ENCODE measurements around the gene CYP27A1. TPM values are rescaled to one million over a fixed set of nuclear protein-coding genes. Genes with fewer than 3 reads are reported as not detected.

Gene CYP27A1
- total and polyA plus RNA-seq, 2 of the 8 experiments (the other 6 are each of a cell fraction or from before 2014, with no cell fraction given), result 5.4 to 14.7 TPM

- H2AFZ ChIP-seq (ENCODE audit: low read length), result no peak overlapping the region
- DNase-seq (ENCODE audit: low read depth in 1 of 2, low spot score in 2 of 2) (no peak), FAIRE-seq (no peak)
- H3K4me2 ChIP-seq (ENCODE audit: insufficient read depth in 1 of 2, low read depth in 2 of 2, low read length in 2 of 2), result peak overlapping the region; percentile 61 to 72; a peak in 1 of 4 replicates
- H3K79me2 ChIP-seq (ENCODE audit: control insufficient read depth in 1 of 2, insufficient read depth in 2 of 2, low read length in 2 of 2), result no peaks in the 10 kb centered on the region
- H3K36me3 ChIP-seq (ENCODE audit: control insufficient read depth in 2 of 4, insufficient read depth in 4 of 4, low read length in 3 of 4), result peaks cover 0 to 2% (median 0%) of the 10 kb centered on the region in 4 experiments; a peak in 1 of 8 replicates
- WGBS, 2 experiments (ENCODE audit: extremely low coverage in 1 of 2, insufficient coverage in 1 of 2, insufficient read length in 1 of 2, insufficient replicate concordance in 2 of 2, low coverage in 1 of 2, low lambda C conversion rate in 2 of 2, missing lambda C conversion rate in 1 of 2), result 39% methylated on average over 7 of the region's 7 CpGs; no CpG with 5 or more reads in 1 of the 2 experiments
- H2BK15ac ChIP-seq (ENCODE audit: low read length), result peak overlapping the region; percentile 82; the same call in 1 of the 2 replicates
- H3K4ac ChIP-seq (replicated peaks; ENCODE audit: insufficient read length, low read depth, low read length), result no peak overlapping the region
- no peak for TF ChIP-seq BRCA1 (IDR thresholded peaks at IDR 0.05; ENCODE audit: low read depth, low read length)
- TF ChIP-seq JUN (IDR thresholded peaks at IDR 0.05; ENCODE audit: low read depth, low read length), result no peak
- no peak for TF ChIP-seq USF2 (IDR thresholded peaks at IDR 0.05; ENCODE audit: low read length)
- TF ChIP-seq EP300 (IDR thresholded peaks at IDR 0.05; ENCODE audit: borderline replicate concordance in 1 of 2, low read depth in 2 of 2, low read length in 2 of 2), result no peak
- no peak overlapping the region for H2BK120ac ChIP-seq (replicated peaks; ENCODE audit: low read depth, low read length)
- no peak overlapping the region for H3K27ac ChIP-seq (ENCODE audit: low read depth, low read length)
- H4K5ac ChIP-seq (ENCODE audit: insufficient read length, low read depth, low read length), result no peak overlapping the region
- CTCF ChIA-PET (ENCODE audit: partially characterized antibody), result interaction anchor here (1.3 to 7.4 kb wide), 6 partner anchors 9 to 104 kb away, joined by 3 to 83 read pairs (median 10); no protein-coding TSS in a partner anchor
- peaks cover 11 to 15% of the 10 kb centered on the region in 2 experiments for H4K20me1 ChIP-seq (replicated peaks in 1 of 2; ENCODE audit: control insufficient read depth in 1 of 2, insufficient read depth in 2 of 2, low read length in 2 of 2)
- H2BK5ac ChIP-seq (ENCODE audit: low read depth, low read length), result no peak overlapping the region
- no peak overlapping the region for H2BK12ac ChIP-seq (ENCODE audit: low read depth, low read length)
- H3K18ac ChIP-seq (ENCODE audit: extremely low read depth, low read length), result no peak overlapping the region
- POLR2A ChIA-PET (ENCODE audit: partially characterized antibody), result interaction anchor here (0.7 to 2.1 kb wide), 3 partner anchors 10 to 119 kb away, joined by 3 to 7 read pairs (median 4); no protein-coding TSS in a partner anchor
- peaks cover 5% of the 10 kb centered on the region; the same call in 1 of the 2 replicates for H3K23me2 ChIP-seq (ENCODE audit: low read depth, low read length)
- no peak overlapping the region for H3K14ac ChIP-seq (ENCODE audit: insufficient read length)
- no peak overlapping the region for H3K9ac ChIP-seq (replicated peaks in 1 of 4; ENCODE audit: extremely low read depth in 1 of 4, low read depth in 3 of 4, low read length in 3 of 4)
- no peaks in the 10 kb centered on the region for H3K9me3 ChIP-seq (ENCODE audit: insufficient read depth in 2 of 2, low read depth in 1 of 2, low read length in 1 of 2)
- no peak overlapping the region for H3K23ac ChIP-seq (ENCODE audit: insufficient read length)
- no peaks in the 10 kb centered on the region for H3K79me1 ChIP-seq (ENCODE audit: low read depth, low read length)
- no peak overlapping the region; the same call in 1 of the 2 replicates for H4K8ac ChIP-seq (ENCODE audit: extremely low read depth, insufficient read depth, low read length)
- H3K4me3 ChIP-seq (ENCODE audit: extremely low read depth in 1 of 4, insufficient read depth in 2 of 4, low read depth in 3 of 4, low read length in 4 of 4), result no peak overlapping the region
- no peak overlapping the region for H2BK20ac ChIP-seq (ENCODE audit: low read length)
- H2AK5ac ChIP-seq (ENCODE audit: low read depth, low read length), result peak overlapping the region; percentile 88
- no peak overlapping the region for H3K56ac ChIP-seq (replicated peaks; ENCODE audit: insufficient read length, low read depth, low read length)
- H3K4me1 ChIP-seq (replicated peaks in 1 of 4; ENCODE audit: control insufficient read depth in 3 of 4, insufficient read depth in 4 of 4, low read length in 3 of 4), result peaks cover 4 to 30% (median 15%) of the 10 kb centered on the region in 4 experiments
- peaks cover 65 to 93% (median 87%) of the 10 kb centered on the region in 4 experiments for H3K27me3 ChIP-seq (replicated peaks in 1 of 4; ENCODE audit: control insufficient read depth in 3 of 4, extremely low read depth in 1 of 4, insufficient read depth in 3 of 4, low read length in 3 of 4)
- H4K91ac ChIP-seq (replicated peaks; ENCODE audit: insufficient read length, low read length), result no peak overlapping the region
Measured at GRCh38 chr2:218861645-218862318, 79.8 kb downstream of the CYP27A1 start.
